CD14-positive monocyte (primary cell): ENCODE results near the gene ALKAL2. TPM values are rescaled to one million over a fixed set of nuclear protein-coding genes. Genes with fewer than 3 reads are reported as not detected.

Experiments used
- DNase-seq, 3 donors: peaks; one replicate each; pipeline ENCODE4 v3.0.0-alpha.2; 2011 to 2022
- H2AFZ ChIP-seq: 2 replicates; pipeline ENCODE4 v1.6.0; 2012; ENCODE audit warnings: mild to moderate bottlenecking, low read depth, low read length, inconsistent platforms; ENCODE audit not compliant: insufficient read depth, poor library complexity, severe bottlenecking
- H3K27ac ChIP-seq, 2 donors: 1 replicate in 1 of 2; 2 replicates in 1 of 2; pipeline ENCODE4 v1.5.1; 2012 to 2013; ENCODE audit warnings: low read length in 2 of 2, control low read depth in 1 of 2, inconsistent platforms in 1 of 2, low read depth in 1 of 2, mild to moderate bottlenecking in 1 of 2
- H3K27me3 ChIP-seq, 2 donors: one replicate each; pipeline versions ENCODE4 v1.6.0 to v1.6.1; 2011 to 2013; ENCODE audit warnings: low read length in 2 of 2; ENCODE audit not compliant: control insufficient read depth in 2 of 2, insufficient read depth in 2 of 2
- H3K36me3 ChIP-seq, 2 donors: replicated peaks in 1 of 2; 1 replicate in 1 of 2; 2 replicates in 1 of 2; pipeline versions ENCODE4 v1.5.1 to v1.6.1; 2012 to 2013; ENCODE audit warnings: low read length in 2 of 2, control low read depth in 1 of 2, inconsistent platforms in 1 of 2, mild to moderate bottlenecking in 1 of 2; ENCODE audit not compliant: insufficient read depth in 2 of 2, control insufficient read depth in 1 of 2
- H3K4me1 ChIP-seq, 2 donors: 1 replicate in 1 of 2; 2 replicates in 1 of 2; pipeline versions ENCODE4 v1.5.1 to v1.6.1; 2012 to 2013; ENCODE audit warnings: low read length in 2 of 2, control low read depth in 1 of 2, inconsistent platforms in 1 of 2, mild to moderate bottlenecking in 1 of 2, moderate library complexity in 1 of 2; ENCODE audit not compliant: insufficient read depth in 2 of 2, control insufficient read depth in 1 of 2
- H3K4me2 ChIP-seq: replicated peaks from 2 replicates; pipeline ENCODE3; 2012; ENCODE audit warnings: low read length, moderate library complexity, mild to moderate bottlenecking; ENCODE audit not compliant: poor library complexity, severe bottlenecking; ENCODE audit errors: extremely low read depth
- H3K4me3 ChIP-seq, 3 experiments: fragments of 200-600 bp in 1 of 3; sonication (generic) in 1 of 3; replicated peaks in 1 of 3; 1 replicate in 2 of 3; 2 replicates in 1 of 3; pipeline ENCODE4 v1.5.1; 2011 to 2013; ENCODE audit warnings: low read length in 3 of 3, mild to moderate bottlenecking in 3 of 3, control low read depth in 2 of 3, low read depth in 2 of 3, inconsistent platforms in 1 of 3, moderate library complexity in 1 of 3
- H3K79me2 ChIP-seq: 2 replicates; pipeline ENCODE4 v1.6.0; 2012; ENCODE audit warnings: mild to moderate bottlenecking, control low read depth, inconsistent platforms, low read length, moderate library complexity; ENCODE audit not compliant: insufficient read depth
- H3K9ac ChIP-seq: 2 replicates; pipeline ENCODE4 v1.6.0; 2017; ENCODE audit warnings: low read length, mild to moderate bottlenecking; ENCODE audit not compliant: insufficient read depth, poor library complexity, severe bottlenecking
- H3K9me3 ChIP-seq, 2 donors: replicated peaks in 1 of 2; 1 replicate in 1 of 2; 2 replicates in 1 of 2; pipeline versions ENCODE4 v1.5.1 to v1.6.1; 2012 to 2013; ENCODE audit warnings: low read length in 2 of 2, control low read depth in 1 of 2; ENCODE audit not compliant: control insufficient read depth in 1 of 2, insufficient read depth in 1 of 2
- H4K20me1 ChIP-seq: 2 replicates; pipeline ENCODE4 v1.6.0; 2012; ENCODE audit warnings: mild to moderate bottlenecking, low read length, control low read depth, moderate library complexity; ENCODE audit not compliant: insufficient read depth
- H3K27ac Mint-ChIP-seq, 7 donors: one replicate each; pipeline ENCODE4 v1.8.0; 2020; ENCODE audit warnings: mild to moderate bottlenecking in 7 of 7, mixed read lengths in 7 of 7, moderate library complexity in 6 of 7, inconsistent platforms in 2 of 7
- H3K27me3 Mint-ChIP-seq, 3 donors: one replicate each; pipeline ENCODE4 v1.8.0; 2021 to 2022; ENCODE audit warnings: low read depth in 3 of 3, mild to moderate bottlenecking in 3 of 3, mixed read lengths in 3 of 3, moderate library complexity in 3 of 3, inconsistent platforms in 1 of 3
- H3K36me3 Mint-ChIP-seq, 2 donors: one replicate each; pipeline ENCODE4 v1.8.0; 2020; ENCODE audit warnings: mixed read lengths in 2 of 2, inconsistent platforms in 1 of 2, mild to moderate bottlenecking in 1 of 2
- H3K4me1 Mint-ChIP-seq: one replicate; pipeline ENCODE4 v1.8.0; 2020; ENCODE audit warnings: mild to moderate bottlenecking, mixed read lengths
- H3K4me3 Mint-ChIP-seq, 2 donors: one replicate each; pipeline ENCODE4 v1.8.0; 2020; ENCODE audit warnings: mild to moderate bottlenecking in 2 of 2, mixed read lengths in 2 of 2, moderate library complexity in 1 of 2
- H3K9me3 Mint-ChIP-seq, 7 donors: one replicate each; pipeline ENCODE4 v1.8.0; 2020 to 2022; ENCODE audit warnings: mixed read lengths in 7 of 7, mild to moderate bottlenecking in 6 of 7, moderate library complexity in 6 of 7, inconsistent platforms in 2 of 7
- CTCF ChIP-seq: fragments of 200-600 bp; IDR thresholded peaks from one replicate; pipeline ENCODE4 v1.8.0; 2022; ENCODE audit warnings: antibody characterized with exemption, mild to moderate bottlenecking
- WGBS: methylation state at CpG from one replicate; pipeline ENCODE4 v1.1.5; 2013; ENCODE audit warnings: missing lambda C conversion rate; ENCODE audit not compliant: insufficient coverage; 5-methylcytosine and 5-hydroxymethylcytosine counted together
- intact Hi-C, 2 donors: fragments of 100-400 bp; cut with micrococcal nuclease; formaldehyde crosslinking; loops; one replicate each; pipeline versions ENCODE4 v1.15.0 to v1.15.1; 2023
- polyA plus RNA-seq, 3 donors: library from polyadenylated mRNA; depleted of rRNA in 1 of 3; unstranded in 2 of 3; stranded (reverse) in 1 of 3; fragments of 300-500 nt in 2 of 3; fragments of >200 nt in 1 of 3; fragmentation: Illumina TruSeq in 2 of 3; gene quantifications; 1 replicate in 2 of 3; 2 replicates in 1 of 3; pipeline ENCODE4 v1.2.3, GENCODE V29; 2012 to 2021

Gene ALKAL2
- polyA plus RNA-seq, 3 donors, result not detected

GRCh38 chr2:244547-244946 is 43.3 kb downstream of the ALKAL2 start:
- no peaks in the 10 kb centered on the region for H3K9me3 ChIP-seq
- Mint-ChIP-seq H3K27ac (no peak overlapping the region), H3K36me3 (peaks cover 16 to 29% of the 10 kb centered on the region in 2 donors), H3K4me1 (no peaks in the 10 kb centered on the region), H3K4me3 (no peak overlapping the region), H3K9me3 (peaks cover 0 to 5% (median 2%) of the 10 kb centered on the region in 7 donors), H3K27me3 (no peaks in the 10 kb centered on the region)
- no peaks in the 10 kb centered on the region for H4K20me1 ChIP-seq
- no peak overlapping the region for H3K27ac ChIP-seq
- 94% methylated on average over 6 of the region's 7 CpGs for WGBS
- no peak overlapping the region for H2AFZ ChIP-seq
- H3K4me2 ChIP-seq, result no peak overlapping the region
- H3K4me1 ChIP-seq, result no peaks in the 10 kb centered on the region
- no peak overlapping the region for H3K9ac ChIP-seq
- intact Hi-C loops, result no loop called here
- no peak for DNase-seq
- H3K79me2 ChIP-seq, result no peaks in the 10 kb centered on the region
- no peaks in the 10 kb centered on the region for H3K27me3 ChIP-seq
- TF ChIP-seq CTCF, result no peak
- H3K4me3 ChIP-seq, result no peak overlapping the region
- H3K36me3 ChIP-seq, result peaks cover 7 to 17% of the 10 kb centered on the region in 2 donors

GRCh38 chr2:238869-239268 is 49.0 kb downstream of the ALKAL2 start:
- Histone ChIP-seq H3K27ac (no peak overlapping the region), H3K4me1 (no peaks in the 10 kb centered on the region), H3K79me2 (no peaks in the 10 kb centered on the region), H4K20me1 (no peaks in the 10 kb centered on the region), H2AFZ (no peak overlapping the region), H3K4me3 (no peak overlapping the region), H3K27me3 (no peaks in the 10 kb centered on the region), H3K4me2 (no peak overlapping the region), H3K36me3 (peaks cover 3 to 7% of the 10 kb centered on the region in 2 donors), H3K9ac (no peak overlapping the region), H3K9me3 (no peaks in the 10 kb centered on the region)
- intact Hi-C loops, result no loop called here
- TF ChIP-seq CTCF, result no peak
- H3K36me3 Mint-ChIP-seq, result peaks cover 20 to 27% of the 10 kb centered on the region in 2 donors
- H3K4me3 Mint-ChIP-seq, result no peak overlapping the region
- H3K9me3 Mint-ChIP-seq, result peaks cover 0 to 5% (median 2%) of the 10 kb centered on the region in 7 donors
- H3K27ac Mint-ChIP-seq, result no peak overlapping the region
- DNase-seq, result no peak
- no peaks in the 10 kb centered on the region for H3K4me1 Mint-ChIP-seq
- WGBS, result 100% methylated on average over 1 of the region's 5 CpGs
- peaks cover 0 to 3% (median 0%) of the 10 kb centered on the region in 3 donors for H3K27me3 Mint-ChIP-seq
